K562 (cell line): ENCODE results near the gene SST. TPM values are rescaled to one million over a fixed set of nuclear protein-coding genes. Genes with fewer than 3 reads are reported as not detected.

Experiments used
- ATAC-seq: fragments of 200-7000 bp; cut with Tn5 transposase; 3 replicates; pipeline ENCODE4 v1.9.1; 2020; ENCODE audit warnings: moderate library complexity
- BruUV-seq: library from RNA; stranded (reverse); fragments of 400-500 nt; replicated peaks from 2 replicates; lab custom pipeline; 2021; lab: Mats Ljungman, UMichigan
- CTCF ChIA-PET: fragments of 300-600 bp; formaldehyde crosslinking; extraction: SDS; loops from one replicate; lab custom pipeline; 2021; ENCODE audit warnings: low intra/inter-chr PET ratio; lab: Yijun Ruan, JAX
- POLR2A ChIA-PET: fragments of 300-600, 350-650 bp; sonication (Branson Sonifier 250); formaldehyde crosslinking; extraction: SDS; loops from one replicate; lab custom pipeline; 2021; ENCODE audit warnings: antibody characterized with exemption, inconsistent platforms; lab: Yijun Ruan, JAX
- DNase-seq, 4 experiments: peaks; one replicate each; pipeline versions ENCODE4 v3.0.0 to v3.0.0-alpha.2; 2011 to 2018; ENCODE audit warnings: low spot score in 3 of 4, mixed read lengths in 3 of 4; ENCODE audit errors: extremely low read depth in 1 of 4
- FAIRE-seq: peaks from 2 replicates; lab custom pipeline; 2011; peaks lifted over from hg19 to GRCh38; lab: Jason Lieb, UNC
- H2AFZ ChIP-seq: 2 replicates; pipeline ENCODE4 v1.6.0; 2011; ENCODE audit warnings: low read depth, low read length, control low read depth, inconsistent platforms
- H3K27ac ChIP-seq: fragments of 200-600 bp; 3 replicates; pipeline ENCODE4 v1.8.0; 2011; ENCODE audit warnings: low read depth, mild to moderate bottlenecking, control low read depth, inconsistent platforms, low read length, moderate library complexity, mixed read lengths; ENCODE audit errors: extremely low read depth
- H3K27me3 ChIP-seq, 2 experiments: fragments of 300-600 bp in 1 of 2; 2 replicates in 1 of 2; 3 replicates in 1 of 2; pipeline versions ENCODE4 v1.6.0 to v1.8.0; 2011; ENCODE audit warnings: inconsistent platforms in 2 of 2, low read length in 2 of 2, mild to moderate bottlenecking in 1 of 2, mixed read lengths in 1 of 2, moderate library complexity in 1 of 2; ENCODE audit not compliant: control insufficient read depth in 2 of 2, insufficient read depth in 2 of 2
- H3K36me3 ChIP-seq: fragments of 300-600 bp; 3 replicates; pipeline ENCODE4 v1.8.0; 2011; ENCODE audit warnings: mild to moderate bottlenecking, low read length, inconsistent platforms; ENCODE audit not compliant: control insufficient read depth, insufficient read depth
- H3K4me1 ChIP-seq, 2 experiments: fragments of 200-600 bp in 1 of 2; replicated peaks in 1 of 2; 2 replicates in 1 of 2; 3 replicates in 1 of 2; pipeline versions ENCODE4 v1.5.1 to v1.8.0; 2011; ENCODE audit warnings: inconsistent platforms in 2 of 2, low read length in 2 of 2, mild to moderate bottlenecking in 1 of 2, mixed read lengths in 1 of 2, moderate library complexity in 1 of 2; ENCODE audit not compliant: control insufficient read depth in 2 of 2, insufficient read depth in 2 of 2
- H3K4me2 ChIP-seq: 2 replicates; pipeline ENCODE4 v1.6.1; 2011; ENCODE audit warnings: low read length, control low read depth, inconsistent platforms, mixed read lengths; ENCODE audit not compliant: insufficient read depth
- H3K4me3 ChIP-seq: fragments of 200-600 bp; sonication (generic), shearing (Covaris generic); 2 replicates; pipeline ENCODE4 v1.5.1; 2016; ENCODE audit warnings: control low read depth, inconsistent platforms
- H3K79me2 ChIP-seq: fragments of 200-600 bp; 3 replicates; pipeline ENCODE4 v1.8.0; 2011; ENCODE audit warnings: low read length, inconsistent platforms; ENCODE audit not compliant: control insufficient read depth, insufficient read depth
- H3K9ac ChIP-seq, 2 experiments: 2 replicates each; pipeline versions ENCODE4 v1.6.0 to v1.6.1; 2011; ENCODE audit warnings: low read depth in 2 of 2, low read length in 2 of 2, control low read depth in 1 of 2, inconsistent platforms in 1 of 2, mild to moderate bottlenecking in 1 of 2, mixed read lengths in 1 of 2; ENCODE audit not compliant: insufficient read depth in 1 of 2
- H3K9me1 ChIP-seq: one replicate; pipeline ENCODE4 v1.6.0; 2011; ENCODE audit warnings: inconsistent platforms, mild to moderate bottlenecking, low read length, moderate library complexity; ENCODE audit not compliant: control insufficient read depth, insufficient read depth
- H3K9me3 ChIP-seq: replicated peaks from 2 replicates; pipeline ENCODE4 v1.5.1; 2011; ENCODE audit warnings: low read depth, low read length, inconsistent platforms; ENCODE audit not compliant: control insufficient read depth, insufficient read depth
- H4K20me1 ChIP-seq: replicated peaks from 2 replicates; pipeline ENCODE4 v1.6.1; 2011; ENCODE audit warnings: low read length, inconsistent platforms, mixed read lengths; ENCODE audit not compliant: control insufficient read depth, insufficient read depth
- ATF4 ChIP-seq: fragments of 450-650 bp; formaldehyde crosslinking; IDR thresholded peaks from 2 replicates; pipeline ENCODE4 v1.4.0; 2022; ENCODE audit warnings: mild to moderate bottlenecking, moderate library complexity
- BHLHE40 ChIP-seq: IDR thresholded peaks from 2 replicates; pipeline ENCODE4 v1.6.1; 2011; ENCODE audit warnings: low read length, improper control_type of control experiment
- GABPB2 ChIP-seq: fragments of 250-450 bp; sonication (Bioruptor Pico); conservative IDR thresholded peaks from 2 replicates; pipeline ENCODE4 v1.5.1; 2021; ENCODE audit warnings: mild to moderate bottlenecking
- KLF16 ChIP-seq: IDR thresholded peaks from 2 replicates; pipeline ENCODE4 v1.6.1; 2016; ENCODE audit warnings: antibody characterized with exemption
- MIER1 ChIP-seq: fragments of 450-650 bp; IDR thresholded peaks from 2 replicates; pipeline ENCODE4 v1.6.1; 2016; ENCODE audit warnings: antibody characterized with exemption, mild to moderate bottlenecking, low read depth
- NR1H2 ChIP-seq: sonication (generic); formaldehyde crosslinking; IDR thresholded peaks from 2 replicates; pipeline ENCODE4 v1.4.0; 2020; ENCODE audit warnings: mild to moderate bottlenecking, missing genetic modification reagents
- RAD21 ChIP-seq, 2 experiments: fragments of 250-450 bp in 1 of 2; fragments of 450-650 bp in 1 of 2; sonication (Bioruptor Pico) in 1 of 2; formaldehyde crosslinking in 1 of 2; IDR thresholded peaks in 1 of 2; conservative IDR thresholded peaks in 1 of 2; 2 replicates each; pipeline versions ENCODE4 v1.4.0 to v1.8.0; 2020 to 2022; ENCODE audit warnings: mild to moderate bottlenecking in 2 of 2, moderate library complexity in 1 of 2
- SIN3A ChIP-seq, 2 experiments: fragments of 150-350 bp in 1 of 2; IDR thresholded peaks; 2 replicates each; pipeline ENCODE4 v1.6.1; 2011 to 2016; ENCODE audit warnings: borderline replicate concordance in 2 of 2, low read depth in 2 of 2, low read length in 2 of 2, mild to moderate bottlenecking in 2 of 2, moderate library complexity in 2 of 2; ENCODE audit not compliant: control insufficient read depth in 1 of 2
- SIRT6 ChIP-seq: IDR thresholded peaks from one replicate; pipeline ENCODE4 v1.6.1; 2012; ENCODE audit warnings: low read depth, mild to moderate bottlenecking, control low read depth, inconsistent platforms, low read length, moderate library complexity
- ZNF143 ChIP-seq: sonication (generic); formaldehyde crosslinking; IDR thresholded peaks from 2 replicates; pipeline ENCODE4 v1.9.0; 2022; ENCODE audit warnings: mild to moderate bottlenecking, missing genetic modification reagents
- ZNF146 ChIP-seq: IDR thresholded peaks from one replicate; pipeline ENCODE4 v1.6.1; 2018; ENCODE audit warnings: missing compliant biosample characterization; ENCODE audit not compliant: unreplicated experiment
- ZNF217 ChIP-seq: sonication (generic); formaldehyde crosslinking; IDR thresholded peaks from 2 replicates; pipeline ENCODE4 v1.8.0; 2022; ENCODE audit warnings: mild to moderate bottlenecking, missing genetic modification reagents
- ZNF232 ChIP-seq: sonication (generic); formaldehyde crosslinking; IDR thresholded peaks from 2 replicates; pipeline ENCODE4 v1.8.0; 2022; ENCODE audit warnings: mild to moderate bottlenecking, missing genetic modification reagents
- ZNF41 ChIP-seq: fragments of 250-450 bp; sonication (Bioruptor Pico); conservative IDR thresholded peaks from 2 replicates; pipeline ENCODE4 v1.4.0; 2020; ENCODE audit warnings: mild to moderate bottlenecking
- ZNF696 ChIP-seq: fragments of 250-450 bp; sonication (Bioruptor Pico); conservative IDR thresholded peaks from 2 replicates; pipeline ENCODE4 v1.4.0; 2020; ENCODE audit warnings: mild to moderate bottlenecking, moderate library complexity
- ZNF740 ChIP-seq, 3 experiments: fragments of 200-800 bp in 1 of 3; sonication (Bioruptor generic) in 1 of 3; sonication (generic) in 1 of 3; formaldehyde crosslinking in 1 of 3; IDR thresholded peaks; 2 replicates each; pipeline versions ENCODE4 v1.6.1 to v1.8.0; 2016 to 2022; ENCODE audit warnings: mild to moderate bottlenecking in 2 of 3, missing compliant biosample characterization in 2 of 3, missing genetic modification characterization in 2 of 3, missing genetic modification reagents in 1 of 3
- WGBS: fragments of 100-300 bp; shearing (Covaris generic); methylation state at CpG from one replicate; pipeline ENCODE4 v1.1.6; 2016; ENCODE audit warnings: low coverage, mixed read lengths; ENCODE audit not compliant: insufficient coverage; ENCODE audit errors: missing lambda C conversion rate; 5-methylcytosine and 5-hydroxymethylcytosine counted together
- in situ Hi-C: fragments of 300-500 bp; cut with MboI; formaldehyde crosslinking; loops from 4 replicates; pipeline ENCODE4 v1.15.0; 2018; ENCODE audit warnings: inconsistent platforms, mixed read lengths
- intact Hi-C: fragments of 100-400 bp; cut with micrococcal nuclease; formaldehyde crosslinking; loops from 2 replicates; pipeline ENCODE4 v1.14.2; 2022
- polyA plus RNA-seq, 8 experiments: library from polyadenylated mRNA; depleted of rRNA in 4 of 8; stranded (reverse) in 5 of 8; unstranded in 3 of 8; fragments of >200 nt; fragmentation: Nextera tagmentation in 2 of 8; fragmentation: Illumina TruSeq in 1 of 8; extraction: Ambion mirVana in 2 of 8; extraction: Trizol in 1 of 8; gene quantifications; 2 replicates each; pipeline versions ENCODE4 v1.2.1 to v1.2.3, GENCODE V29; 2011 to 2014; ENCODE audit warnings: inconsistent platforms in 1 of 8, missing spikeins in 1 of 8
- total RNA-seq, 7 experiments: library from RNA; depleted of rRNA in 6 of 7; stranded (reverse); fragments of >200 nt in 6 of 7; fragmentation: Illumina TruSeq in 2 of 7; extraction: Trizol in 2 of 7; gene quantifications; 2 replicates each; pipeline versions ENCODE4 v1.2.1 to v1.2.3, GENCODE V29; 2011 to 2021; ENCODE audit warnings: low replicate concordance in 1 of 7
- TF ChIP-seq, protein P1 (sequence below), 2 experiments: fragments of 450-650 bp in 1 of 2; sonication (generic) in 1 of 2; formaldehyde crosslinking in 1 of 2; IDR thresholded peaks in 1 of 2; conservative IDR thresholded peaks in 1 of 2; 2 replicates each; pipeline versions ENCODE4 v1.6.1 to v1.8.1; 2016 to 2023; ENCODE audit warnings: mild to moderate bottlenecking in 2 of 2, moderate library complexity in 2 of 2, inconsistent platforms in 1 of 2, missing genetic modification reagents in 1 of 2
- TF ChIP-seq, protein P2 (sequence below): fragments of 450-650 bp; IDR thresholded peaks from 2 replicates; pipeline ENCODE4 v1.6.1; 2016; ENCODE audit warnings: borderline replicate concordance

Gene SST
- total and polyA plus RNA-seq, 9 of the 15 experiments (the other 6 are each of a cell fraction or from before 2014, with no cell fraction given) = not detected

DNA sequence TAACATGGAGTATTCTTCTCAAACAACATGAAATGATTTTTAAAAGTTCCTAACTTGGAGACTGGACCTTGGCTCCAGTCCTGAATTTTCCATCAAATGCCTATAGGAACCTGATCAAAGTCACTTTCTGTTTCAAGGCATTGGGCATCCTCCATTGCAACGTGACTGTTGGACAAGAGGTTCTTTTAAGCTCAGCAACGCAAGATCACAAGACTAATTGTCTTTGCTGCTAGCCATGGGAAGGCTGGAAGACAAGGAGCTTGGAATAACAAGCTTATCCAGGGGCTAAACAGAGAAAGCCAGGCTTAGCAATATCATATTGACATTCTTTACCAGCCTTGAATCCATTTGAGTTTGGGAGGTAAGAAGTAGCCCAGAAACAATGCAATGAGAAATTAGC, 48.3 kb downstream of the SST start:
- in situ Hi-C loops = no loop called here
- H3K9me3 ChIP-seq = no peaks in the 10 kb centered on the region
- FAIRE-seq (no peak), ATAC-seq (no peak), DNase-seq (no peak)
- CTCF ChIA-PET = no interaction called here
- H4K20me1 ChIP-seq = no peaks in the 10 kb centered on the region
- intact Hi-C loops = no loop called here
- no peak overlapping the region for H3K27ac ChIP-seq
- 5% methylated on average over 2 of the region's 2 CpGs for WGBS
- no TSS peak for BruUV-seq
- no peaks in the 10 kb centered on the region for H3K9me1 ChIP-seq
- H3K79me2 ChIP-seq = no peaks in the 10 kb centered on the region
- no peak overlapping the region for H2AFZ ChIP-seq
- no peak overlapping the region for H3K4me2 ChIP-seq
- H3K4me1 ChIP-seq = no peaks in the 10 kb centered on the region
- H3K36me3 ChIP-seq = no peaks in the 10 kb centered on the region
- no peak overlapping the region for H3K4me3 ChIP-seq
- POLR2A ChIA-PET = interaction anchor here (0.6 kb wide), 1 partner anchor 1052 kb away, joined by 3 read pairs; the partner anchor contains the start of gene DNAJB11
- no peak overlapping the region for H3K9ac ChIP-seq
- H3K27me3 ChIP-seq = no peaks in the 10 kb centered on the region; a peak in 2 of 5 replicates
- TF ChIP-seq ZNF696 = no peak
- no peak for TF ChIP-seq ZNF740 (CRISPR knock-in tag; IDR thresholded peaks at IDR 0.05)
- TF ChIP-seq ZNF740 (tag; IDR thresholded peaks at IDR 0.05) = no peak
- TF ChIP-seq MIER1 = no peak
- TF ChIP-seq ZNF146 (CRISPR knock-in tag) = no peak
- TF ChIP-seq ZNF143 (CRISPR knock-in tag) = no peak
- TF ChIP-seq GABPB2 (CRISPR knock-in tag) = no peak
- TF ChIP-seq SIN3A (IDR thresholded peaks at IDR 0.05; ENCODE audit: borderline replicate concordance in 2 of 2, control insufficient read depth in 1 of 2, low read depth in 2 of 2, low read length in 2 of 2) = no peak
- no peak for TF ChIP-seq ATF4 (CRISPR knock-in tag)
- no peak for TF ChIP-seq NR1H2 (CRISPR knock-in tag)
- TF ChIP-seq ZNF232 = no peak
- TF ChIP-seq, protein P1, sequence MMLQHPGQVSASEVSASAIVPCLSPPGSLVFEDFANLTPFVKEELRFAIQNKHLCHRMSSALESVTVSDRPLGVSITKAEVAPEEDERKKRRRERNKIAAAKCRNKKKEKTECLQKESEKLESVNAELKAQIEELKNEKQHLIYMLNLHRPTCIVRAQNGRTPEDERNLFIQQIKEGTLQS (IDR thresholded peaks at IDR 0.05) = no peak
- TF ChIP-seq, protein P1 (CRISPR knock-in tag; conservative IDR thresholded peaks at IDR 0.05) = no peak
- TF ChIP-seq BHLHE40 = no peak
- no peak for TF ChIP-seq KLF16
- no peak for TF ChIP-seq ZNF41
- TF ChIP-seq, protein P2, sequence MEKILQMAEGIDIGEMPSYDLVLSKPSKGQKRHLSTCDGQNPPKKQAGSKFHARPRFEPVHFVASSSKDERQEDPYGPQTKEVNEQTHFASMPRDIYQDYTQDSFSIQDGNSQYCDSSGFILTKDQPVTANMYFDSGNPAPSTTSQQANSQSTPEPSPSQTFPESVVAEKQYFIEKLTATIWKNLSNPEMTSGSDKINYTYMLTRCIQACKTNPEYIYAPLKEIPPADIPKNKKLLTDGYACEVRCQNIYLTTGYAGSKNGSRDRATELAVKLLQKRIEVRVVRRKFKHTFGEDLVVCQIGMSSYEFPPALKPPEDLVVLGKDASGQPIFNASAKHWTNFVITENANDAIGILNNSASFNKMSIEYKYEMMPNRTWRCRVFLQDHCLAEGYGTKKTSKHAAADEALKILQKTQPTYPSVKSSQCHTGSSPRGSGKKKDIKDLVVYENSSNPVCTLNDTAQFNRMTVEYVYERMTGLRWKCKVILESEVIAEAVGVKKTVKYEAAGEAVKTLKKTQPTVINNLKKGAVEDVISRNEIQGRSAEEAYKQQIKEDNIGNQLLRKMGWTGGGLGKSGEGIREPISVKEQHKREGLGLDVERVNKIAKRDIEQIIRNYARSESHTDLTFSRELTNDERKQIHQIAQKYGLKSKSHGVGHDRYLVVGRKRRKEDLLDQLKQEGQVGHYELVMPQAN = no peak
- TF ChIP-seq RAD21 (CRISPR knock-in tag; conservative IDR thresholded peaks at IDR 0.05 in 1 of 2, IDR thresholded peaks at IDR 0.05 in 1 of 2) = no peak
- TF ChIP-seq SIRT6 = no peak
- TF ChIP-seq ZNF217 (CRISPR knock-in tag) = no peak
